H9 (cell line): ENCODE results near the gene NEGR1. TPM values are rescaled to one million over a fixed set of nuclear protein-coding genes. Genes with fewer than 3 reads are reported as not detected.
A peak's percentile ranks its signal among the peaks of the same experiment; 100 is the strongest.

ENCODE experiments used
- DNase-seq: peaks from one replicate; pipeline ENCODE4 v3.0.0-alpha.2; 2017
- H2AFZ ChIP-seq: one replicate; pipeline ENCODE4 v1.6.1; 2013; ENCODE audit warnings: mild to moderate bottlenecking, low read length, control low read depth, moderate library complexity
- H2AK5ac ChIP-seq: 2 replicates; pipeline ENCODE4 v1.6.1; 2013; ENCODE audit warnings: low read length, control low read depth, mixed read lengths; ENCODE audit not compliant: insufficient read length
- H2BK120ac ChIP-seq: one replicate; pipeline ENCODE4 v1.6.1; 2013; ENCODE audit warnings: low read depth, mild to moderate bottlenecking, low read length, control low read depth, inconsistent platforms; ENCODE audit not compliant: poor library complexity, severe bottlenecking
- H2BK12ac ChIP-seq: 2 replicates; pipeline ENCODE4 v1.6.1; 2013; ENCODE audit warnings: low read length, control low read depth, mixed read lengths, low read depth; ENCODE audit not compliant: insufficient read length
- H2BK15ac ChIP-seq: 2 replicates; pipeline ENCODE4 v1.6.1; 2013; ENCODE audit warnings: low read depth, low read length, control low read depth
- H2BK20ac ChIP-seq: one replicate; pipeline ENCODE4 v1.6.1; 2013; ENCODE audit warnings: low read depth, mild to moderate bottlenecking, low read length, control low read depth, inconsistent platforms; ENCODE audit not compliant: poor library complexity, severe bottlenecking
- H2BK5ac ChIP-seq: 2 replicates; pipeline ENCODE4 v1.6.1; 2013; ENCODE audit warnings: low read length, control low read depth, mixed read lengths; ENCODE audit not compliant: insufficient read length
- H3K14ac ChIP-seq: 2 replicates; pipeline ENCODE4 v1.6.1; 2013; ENCODE audit warnings: low read length, control low read depth; ENCODE audit not compliant: insufficient read depth
- H3K18ac ChIP-seq: 2 replicates; pipeline ENCODE4 v1.6.1; 2013; ENCODE audit warnings: low read depth, mild to moderate bottlenecking, mixed read lengths, low read length, control low read depth; ENCODE audit not compliant: insufficient read length
- H3K23ac ChIP-seq: 2 replicates; pipeline ENCODE4 v1.6.1; 2013; ENCODE audit warnings: low read length, control low read depth, mixed read lengths, low read depth; ENCODE audit not compliant: insufficient read length
- H3K23me2 ChIP-seq: 2 replicates; pipeline ENCODE4 v1.6.1; 2013; ENCODE audit warnings: low read depth, mild to moderate bottlenecking, mixed read lengths, low read length, control low read depth; ENCODE audit not compliant: insufficient read length, poor library complexity, severe bottlenecking
- H3K27ac ChIP-seq: 2 replicates; pipeline ENCODE4 v1.5.1; 2013; ENCODE audit warnings: low read length, control low read depth, mixed read lengths, low read depth; ENCODE audit not compliant: insufficient read length
- H3K27me3 ChIP-seq: 2 replicates; pipeline ENCODE4 v1.6.1; 2013; ENCODE audit warnings: low read length, control low read depth, inconsistent platforms; ENCODE audit not compliant: insufficient read depth
- H3K4ac ChIP-seq: 2 replicates; pipeline ENCODE4 v1.6.1; 2013; ENCODE audit warnings: low read depth, mild to moderate bottlenecking, control low read depth, inconsistent platforms, low read length, moderate library complexity
- H3K4me1 ChIP-seq: 2 replicates; pipeline ENCODE4 v1.6.1; 2013; ENCODE audit warnings: low read length, control low read depth, inconsistent platforms; ENCODE audit not compliant: insufficient read depth
- H3K4me2 ChIP-seq: 2 replicates; pipeline ENCODE4 v1.6.1; 2013; ENCODE audit warnings: low read length, control low read depth, mixed read lengths; ENCODE audit not compliant: insufficient read length, insufficient read depth
- H3K56ac ChIP-seq: 2 replicates; pipeline ENCODE4 v1.6.1; 2013; ENCODE audit warnings: low read depth, mild to moderate bottlenecking, mixed read lengths, low read length, control low read depth; ENCODE audit not compliant: insufficient read length
- H3K79me1 ChIP-seq: 2 replicates; pipeline ENCODE4 v1.6.1; 2013; ENCODE audit warnings: low read depth, mild to moderate bottlenecking, moderate library complexity, low read length, control low read depth, inconsistent platforms; ENCODE audit not compliant: insufficient read depth, poor library complexity, severe bottlenecking
- H3K79me2 ChIP-seq: 2 replicates; pipeline ENCODE4 v1.6.1; 2013; ENCODE audit warnings: low read length, control low read depth, inconsistent platforms; ENCODE audit not compliant: insufficient read depth
- H3K9ac ChIP-seq: 2 replicates; pipeline ENCODE4 v1.6.1; 2013; ENCODE audit warnings: low read length, control low read depth, mixed read lengths; ENCODE audit not compliant: insufficient read length; ENCODE audit errors: extremely low read depth
- H3K9me3 ChIP-seq: one replicate; pipeline ENCODE4 v1.6.1; 2013; ENCODE audit warnings: low read depth, low read length, inconsistent platforms; ENCODE audit not compliant: control insufficient read depth
- H3T11ph ChIP-seq: one replicate; pipeline ENCODE4 v1.6.1; 2013; ENCODE audit warnings: mild to moderate bottlenecking, low read length, control low read depth, inconsistent platforms
- H4K20me1 ChIP-seq: one replicate; pipeline ENCODE4 v1.6.1; 2013; ENCODE audit not compliant: control insufficient read depth, insufficient read length, insufficient read depth
- H4K5ac ChIP-seq: 2 replicates; pipeline ENCODE4 v1.6.1; 2013; ENCODE audit warnings: low read depth, mild to moderate bottlenecking, mixed read lengths, low read length, control low read depth; ENCODE audit not compliant: insufficient read length
- H4K8ac ChIP-seq: replicated peaks from 2 replicates; pipeline ENCODE4 v1.6.1; 2013; ENCODE audit warnings: low read length, control low read depth, mixed read lengths, low read depth; ENCODE audit not compliant: insufficient read length
- H4K91ac ChIP-seq: 2 replicates; pipeline ENCODE4 v1.6.1; 2013; ENCODE audit warnings: low read depth, mild to moderate bottlenecking, moderate library complexity, mixed read lengths, low read length, control low read depth; ENCODE audit not compliant: insufficient read length
- H3K27ac Mint-ChIP-seq, 3 experiments: 2 replicates in 2 of 3; 3 replicates in 1 of 3; pipeline ENCODE4 v1.8.0; 2020 to 2021; ENCODE audit warnings: mixed read lengths in 3 of 3, mild to moderate bottlenecking in 1 of 3, moderate library complexity in 1 of 3
- H3K27me3 Mint-ChIP-seq: 2 replicates; pipeline ENCODE4 v1.8.0; 2021; ENCODE audit warnings: low read depth, mild to moderate bottlenecking, moderate library complexity, mixed read lengths
- H3K36me3 Mint-ChIP-seq, 3 experiments: 2 replicates in 2 of 3; 3 replicates in 1 of 3; pipeline ENCODE4 v1.8.0; 2020 to 2021; ENCODE audit warnings: low read depth in 3 of 3, mixed read lengths in 3 of 3; ENCODE audit not compliant: insufficient read depth in 1 of 3
- H3K4me1 Mint-ChIP-seq, 2 experiments: 2 replicates each; pipeline ENCODE4 v1.8.0; 2020; ENCODE audit warnings: mixed read lengths in 2 of 2
- H3K4me3 Mint-ChIP-seq, 2 experiments: 2 replicates in 1 of 2; 3 replicates in 1 of 2; pipeline ENCODE4 v1.8.0; 2020 to 2021; ENCODE audit warnings: mild to moderate bottlenecking in 2 of 2, mixed read lengths in 2 of 2, moderate library complexity in 1 of 2
- H3K9me3 Mint-ChIP-seq, 2 experiments: 2 replicates in 1 of 2; 3 replicates in 1 of 2; pipeline ENCODE4 v1.8.0; 2020; ENCODE audit warnings: mild to moderate bottlenecking in 2 of 2, mixed read lengths in 2 of 2, moderate library complexity in 1 of 2
- CTCF ChIP-seq: fragments of 200-600 bp; sonication (generic); conservative IDR thresholded peaks from 3 replicates; pipeline ENCODE4 v1.8.0; 2021; ENCODE audit warnings: antibody characterized with exemption, mild to moderate bottlenecking
- WGBS: extraction: QIAGEN DNeasy Blood & Tissue Kit; methylation state at CpG from one replicate; pipeline ENCODE4 v1.1.7; 2013; ENCODE audit warnings: missing lambda C conversion rate, low lambda C conversion rate, mixed read lengths; ENCODE audit not compliant: insufficient read length; ENCODE audit errors: extremely low coverage; 5-methylcytosine and 5-hydroxymethylcytosine counted together
- total RNA-seq: library from RNA; stranded (reverse); gene quantifications from 2 replicates; pipeline ENCODE4 v1.2.1, GENCODE V29; 2021

Gene NEGR1
- total RNA-seq, 1 experiment from 2014 or later, result 0.13 TPM

GRCh38 chr1:72281144-72281543, 1.2 kb downstream of the NEGR1 start:
- H4K91ac ChIP-seq, result no peak overlapping the region
- H2AK5ac ChIP-seq, result no peak overlapping the region
- WGBS, result no CpG with 5 or more reads among the region's 2 CpGs
- Mint-ChIP-seq H3K36me3 (no peaks in the 10 kb centered on the region), H3K4me3 (no peak overlapping the region; a peak in 1 of 5 replicates), H3K4me1 (peaks cover 12 to 13% of the 10 kb centered on the region in 2 experiments), H3K27me3 (peaks cover 37% of the 10 kb centered on the region), H3K9me3 (no peaks in the 10 kb centered on the region), H3K27ac (peak overlapping the region in 1 of 3 experiments; percentile 3; a peak in 1 of 7 replicates)
- H2BK120ac ChIP-seq, result no peak overlapping the region
- H4K8ac ChIP-seq, result no peak overlapping the region
- H3K79me2 ChIP-seq, result no peaks in the 10 kb centered on the region
- no peaks in the 10 kb centered on the region for H4K20me1 ChIP-seq
- H4K5ac ChIP-seq, result no peak overlapping the region
- H3K23ac ChIP-seq, result no peak overlapping the region
- no peak overlapping the region for H2BK5ac ChIP-seq
- H3K4ac ChIP-seq, result no peak overlapping the region
- peaks cover 22% of the 10 kb centered on the region for H3K23me2 ChIP-seq
- no peaks in the 10 kb centered on the region for H3K4me1 ChIP-seq
- H3K14ac ChIP-seq, result no peak overlapping the region
- no peaks in the 10 kb centered on the region for H3K79me1 ChIP-seq
- TF ChIP-seq CTCF, result no peak
- H2BK15ac ChIP-seq, result no peak overlapping the region
- H3K9ac ChIP-seq, result no peak overlapping the region
- H3K27ac ChIP-seq, result no peak overlapping the region
- H2BK20ac ChIP-seq, result no peak overlapping the region
- H2AFZ ChIP-seq, result no peak overlapping the region
- DNase-seq, result no peak
- H3K18ac ChIP-seq, result no peak overlapping the region
- no peaks in the 10 kb centered on the region for H3K9me3 ChIP-seq
- no peak overlapping the region for H3K56ac ChIP-seq
- H3K4me2 ChIP-seq, result peak overlapping the region; percentile 18
- peaks cover 3% of the 10 kb centered on the region; the same call in 1 of the 2 replicates for H3K27me3 ChIP-seq
- H3T11ph ChIP-seq, result no peak overlapping the region
- no peak overlapping the region for H2BK12ac ChIP-seq
